GM12878 (cell line): Measurements from ENCODE around the gene DCC.

Experiments
- ATF7 ChIP-seq: fragments of 450-650 bp; IDR thresholded peaks from 2 replicates; pipeline ENCODE4 v1.6.1; 2016; ENCODE audit warnings: low read depth, mild to moderate bottlenecking
- CHD2 ChIP-seq: IDR thresholded peaks from 2 replicates; pipeline ENCODE4 v1.6.1; 2011; ENCODE audit warnings: low read depth, low read length, improper control_type of control experiment, borderline replicate concordance
- DPF2 ChIP-seq: fragments of 450-650 bp; IDR thresholded peaks from 2 replicates; pipeline ENCODE4 v1.6.1; 2017; ENCODE audit warnings: mild to moderate bottlenecking
- ETV6 ChIP-seq, 2 experiments: fragments of 450-650 bp in 1 of 2; IDR thresholded peaks in 1 of 2; conservative IDR thresholded peaks in 1 of 2; 2 replicates each; pipeline ENCODE4 v1.6.1; 2014; ENCODE audit warnings: antibody characterized with exemption in 1 of 2, borderline replicate concordance in 1 of 2, low read depth in 1 of 2, mild to moderate bottlenecking in 1 of 2, moderate library complexity in 1 of 2
- EZH2 ChIP-seq: IDR thresholded peaks from 2 replicates; pipeline ENCODE4 v1.6.1; 2012; ENCODE audit warnings: low read depth, mild to moderate bottlenecking, control low read depth, inconsistent platforms, low read length, borderline replicate concordance; ENCODE audit not compliant: control insufficient read depth
- FOXK2 ChIP-seq: fragments of 450-650 bp; IDR thresholded peaks from 2 replicates; pipeline ENCODE4 v1.6.1; 2017; ENCODE audit warnings: mild to moderate bottlenecking, moderate library complexity
- MYB ChIP-seq: fragments of 150-350 bp; IDR thresholded peaks from 2 replicates; pipeline ENCODE4 v1.6.1; 2014; ENCODE audit warnings: mild to moderate bottlenecking, low read depth, low read length, borderline replicate concordance

DNA sequence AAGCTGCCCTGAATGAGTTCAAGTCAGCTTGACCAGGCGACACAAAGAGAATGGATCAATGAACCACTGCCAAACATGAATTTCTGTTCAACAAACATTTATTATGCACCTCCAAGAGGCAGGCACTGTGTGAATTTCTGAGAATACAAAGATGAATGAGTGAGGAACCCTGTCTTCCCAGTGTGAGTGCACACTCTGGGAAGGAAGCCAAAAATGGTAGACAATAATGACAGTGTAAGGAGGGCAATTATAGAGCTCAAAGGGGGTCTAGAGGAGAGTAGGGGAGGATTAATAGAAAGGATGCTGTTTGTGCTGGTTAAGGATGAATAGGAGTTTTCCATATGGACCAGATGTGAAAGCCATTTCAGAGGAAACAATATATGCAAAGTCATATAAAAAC, 213.4 kb downstream of the DCC start:
- TF ChIP-seq FOXK2 (no peak), CHD2 (no peak), DPF2 (no peak), EZH2 (no peak), MYB (no peak), ETV6 (conservative IDR thresholded peaks at IDR 0.05 in 1 of 2, IDR thresholded peaks at IDR 0.05 in 1 of 2; ENCODE audit: borderline replicate concordance in 1 of 2, low read depth in 1 of 2) (no peak), ATF7 (no peak)
